ENCODE data around the gene CGB8.
"Not testable (repeated sequence)": the region's sequence is repeated elsewhere in the genome, so short reads cannot be mapped to it uniquely, and the experiment has no call there.

CGB8 gene

DNA sequence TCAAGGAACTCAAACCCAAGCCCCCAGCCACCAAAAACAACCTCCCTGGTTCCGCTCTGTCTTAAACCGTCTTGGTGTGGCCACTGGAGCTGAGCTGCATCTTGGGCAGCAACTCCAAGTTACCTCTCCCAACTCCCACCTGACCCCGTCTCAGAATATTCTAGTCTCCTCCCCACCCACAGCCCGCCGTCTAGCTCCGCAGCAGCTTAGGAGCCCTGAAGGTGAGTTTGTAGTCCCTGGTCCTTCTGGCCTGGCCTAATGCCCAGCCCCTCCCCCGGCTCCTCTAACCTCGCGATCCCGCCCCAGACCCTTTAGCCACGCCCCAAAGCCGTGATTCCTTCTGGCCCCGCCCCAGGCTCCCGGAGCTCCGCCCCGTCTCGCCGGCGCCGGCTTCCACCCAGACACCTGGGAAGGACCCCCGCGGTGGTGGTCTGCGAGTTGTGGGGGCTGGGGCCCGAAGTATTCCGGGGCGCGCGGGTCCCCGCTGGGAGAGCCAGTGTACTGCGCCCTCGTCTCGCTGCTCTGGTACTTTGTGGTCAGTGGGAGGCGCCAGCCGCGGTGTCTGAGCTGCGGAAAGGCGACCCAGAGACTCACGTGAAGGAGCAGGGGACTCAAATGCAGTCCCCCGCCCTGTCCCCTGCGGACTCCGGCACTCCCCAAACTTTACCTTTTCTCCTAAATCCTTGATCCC, 29.5 kb downstream of the CGB8 start:
- Histone ChIP-seq H3K9me3 (replicated peaks; ENCODE audit: insufficient read depth, low read length) (no peaks in the 10 kb centered on the region), H3K9me2 (replicated peaks; ENCODE audit: insufficient read depth, low read length) (no peaks in the 10 kb centered on the region), H3K4me2 (ENCODE audit: low read depth, low read length) (peak overlapping the region; percentile 94; the same call in 1 of the 2 replicates), H3K4me3 (ENCODE audit: low read length) (no peak overlapping the region), H3K9ac (ENCODE audit: low read length) (no peak overlapping the region), H3K79me2 (ENCODE audit: low read length) (no peaks in the 10 kb centered on the region), H3K27ac (ENCODE audit: low read length) (no peak overlapping the region), H3K27me3 (replicated peaks; ENCODE audit: insufficient read depth, low read length) (peaks cover 34% of the 10 kb centered on the region), H3K4me1 (ENCODE audit: low read length) (no peaks in the 10 kb centered on the region), H4K20me1 (ENCODE audit: insufficient read depth, low read length) (no peaks in the 10 kb centered on the region), H3F3A (ENCODE audit: insufficient read depth, low read length) (no peaks in the 10 kb centered on the region), H3K36me3 (replicated peaks; ENCODE audit: insufficient read depth, low read length) (no peaks in the 10 kb centered on the region), H2AFZ (ENCODE audit: low read length) (no peak overlapping the region)
- DNase-seq = no peak
- TF ChIP-seq EZH2phosphoT487 (IDR thresholded peaks at IDR 0.05; ENCODE audit: low read length) = no peak
- TF ChIP-seq, protein P1, sequence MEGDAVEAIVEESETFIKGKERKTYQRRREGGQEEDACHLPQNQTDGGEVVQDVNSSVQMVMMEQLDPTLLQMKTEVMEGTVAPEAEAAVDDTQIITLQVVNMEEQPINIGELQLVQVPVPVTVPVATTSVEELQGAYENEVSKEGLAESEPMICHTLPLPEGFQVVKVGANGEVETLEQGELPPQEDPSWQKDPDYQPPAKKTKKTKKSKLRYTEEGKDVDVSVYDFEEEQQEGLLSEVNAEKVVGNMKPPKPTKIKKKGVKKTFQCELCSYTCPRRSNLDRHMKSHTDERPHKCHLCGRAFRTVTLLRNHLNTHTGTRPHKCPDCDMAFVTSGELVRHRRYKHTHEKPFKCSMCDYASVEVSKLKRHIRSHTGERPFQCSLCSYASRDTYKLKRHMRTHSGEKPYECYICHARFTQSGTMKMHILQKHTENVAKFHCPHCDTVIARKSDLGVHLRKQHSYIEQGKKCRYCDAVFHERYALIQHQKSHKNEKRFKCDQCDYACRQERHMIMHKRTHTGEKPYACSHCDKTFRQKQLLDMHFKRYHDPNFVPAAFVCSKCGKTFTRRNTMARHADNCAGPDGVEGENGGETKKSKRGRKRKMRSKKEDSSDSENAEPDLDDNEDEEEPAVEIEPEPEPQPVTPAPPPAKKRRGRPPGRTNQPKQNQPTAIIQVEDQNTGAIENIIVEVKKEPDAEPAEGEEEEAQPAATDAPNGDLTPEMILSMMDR (IDR thresholded peaks at IDR 0.05; ENCODE audit: low read length) = peak; percentile 13; the same call in 1 of the 2 replicates

DNA sequence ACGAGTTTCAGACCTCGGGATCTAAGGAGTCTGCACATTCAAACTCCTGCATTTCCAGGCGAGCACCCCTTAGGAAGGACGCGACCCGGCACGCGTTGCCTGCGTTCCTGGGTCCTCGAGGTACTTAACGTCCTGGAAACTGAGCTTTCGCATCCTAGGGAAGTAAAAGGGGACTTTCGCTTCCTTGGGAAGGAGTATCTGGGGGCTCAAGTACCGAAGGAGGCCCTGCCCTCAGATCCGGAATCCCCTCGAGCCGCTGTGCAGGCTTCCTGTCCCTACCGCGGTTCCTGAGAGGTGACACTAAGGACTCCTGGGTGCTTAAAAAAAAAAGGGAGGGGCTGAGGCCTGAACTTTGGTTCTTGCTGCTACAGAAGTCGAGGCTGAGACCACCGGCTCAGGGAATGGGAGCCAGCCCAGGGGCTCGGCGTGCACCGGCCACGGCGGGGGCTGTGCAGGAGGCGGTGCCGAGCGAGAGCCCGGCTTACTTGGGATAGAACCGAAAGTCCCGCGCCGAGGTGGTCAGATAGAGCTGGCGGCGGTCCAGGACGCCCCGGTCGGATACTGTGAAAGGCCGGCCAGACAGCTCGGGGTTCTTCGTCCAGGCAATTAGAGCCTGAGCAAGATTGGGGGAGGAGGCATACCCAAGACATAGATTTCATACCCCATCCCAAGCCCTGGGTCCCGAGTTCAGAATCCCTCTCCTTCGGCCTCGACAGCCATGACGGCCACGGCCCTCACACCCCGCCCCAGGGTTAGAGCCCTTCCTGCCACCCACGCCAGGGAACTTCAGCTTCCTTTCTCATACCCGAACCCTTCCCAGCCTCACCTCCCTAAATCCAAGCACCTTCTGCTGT, 30.3 kb downstream of the CGB8 start:
- Histone ChIP-seq H3K9ac (ENCODE audit: low read length) (peak overlapping the region; percentile 25; the same call in 1 of the 2 replicates), H3K4me2 (ENCODE audit: low read depth, low read length) (peak overlapping the region; percentile 94), H2AFZ (ENCODE audit: low read length) (0 out of 2 replicates have a peak overlapping the region, but pooled peaks have one; percentile 20), H3K27me3 (replicated peaks; ENCODE audit: insufficient read depth, low read length) (peaks cover 34% of the 10 kb centered on the region), H3K4me3 (ENCODE audit: low read length) (peak overlapping the region; percentile 56)
- H3K36me3 ChIP-seq (replicated peaks; ENCODE audit: insufficient read depth, low read length); H3K9me3 ChIP-seq (replicated peaks; ENCODE audit: insufficient read depth, low read length); H3K4me1 ChIP-seq (ENCODE audit: low read length); H3K27ac ChIP-seq (ENCODE audit: low read length); H3K9me2 ChIP-seq (replicated peaks; ENCODE audit: insufficient read depth, low read length); H3K79me2 ChIP-seq (ENCODE audit: low read length); DNase-seq; H4K20me1 ChIP-seq (ENCODE audit: insufficient read depth, low read length); H3F3A ChIP-seq (ENCODE audit: insufficient read depth, low read length): not testable (repeated sequence)

DNA sequence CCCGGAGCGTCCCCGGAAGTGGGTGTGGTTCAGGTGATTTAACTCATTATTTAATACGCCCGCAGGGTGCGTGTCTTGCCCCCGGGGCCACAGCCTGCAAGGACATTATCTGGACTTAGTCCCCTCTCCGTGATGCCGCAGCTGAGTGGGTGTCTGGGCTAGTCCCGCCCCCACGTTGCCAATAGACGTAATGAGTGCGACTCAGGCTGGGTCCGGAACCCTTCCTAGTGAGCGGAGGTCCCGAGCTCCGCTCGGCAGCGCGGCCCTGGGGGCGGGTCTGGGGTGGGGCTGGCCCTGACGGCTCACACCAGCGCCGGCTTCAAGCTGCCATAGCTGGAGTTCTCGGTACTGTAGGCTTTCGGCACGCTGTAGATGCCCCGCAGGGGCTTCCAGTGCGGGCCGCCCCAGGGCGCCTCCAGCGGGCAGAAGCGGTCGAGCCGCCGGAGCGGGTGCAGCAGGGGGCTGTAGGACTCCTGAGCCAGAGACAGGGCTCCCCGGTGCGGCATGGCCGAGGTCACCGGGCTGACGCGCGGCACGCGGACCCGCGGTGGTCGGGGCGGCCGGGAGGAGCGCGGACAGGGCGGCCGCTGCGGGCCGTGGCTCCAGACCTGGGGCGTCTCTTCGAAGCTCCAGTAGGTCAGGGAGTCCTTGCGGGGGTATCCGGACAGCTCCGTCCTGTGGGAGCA, 31.1 kb downstream of the CGB8 start:
- Histone ChIP-seq H3K4me1 (ENCODE audit: low read length) (no peaks in the 10 kb centered on the region), H3K27me3 (replicated peaks; ENCODE audit: insufficient read depth, low read length) (peaks cover 34% of the 10 kb centered on the region), H2AFZ (ENCODE audit: low read length) (0 out of 2 replicates have a peak overlapping the region, but pooled peaks have one; percentile 11), H3K27ac (ENCODE audit: low read length) (no peak overlapping the region), H3K36me3 (replicated peaks; ENCODE audit: insufficient read depth, low read length) (no peaks in the 10 kb centered on the region), H3K9me3 (replicated peaks; ENCODE audit: insufficient read depth, low read length) (no peaks in the 10 kb centered on the region), H3K4me2 (ENCODE audit: low read depth, low read length) (peak overlapping the region; percentile 94), H4K20me1 (ENCODE audit: insufficient read depth, low read length) (no peaks in the 10 kb centered on the region), H3F3A (ENCODE audit: insufficient read depth, low read length) (no peaks in the 10 kb centered on the region), H3K4me3 (ENCODE audit: low read length) (peak overlapping the region; percentile 56), H3K9ac (ENCODE audit: low read length) (no peak overlapping the region; the same call in 1 of the 2 replicates), H3K79me2 (ENCODE audit: low read length) (no peaks in the 10 kb centered on the region), H3K9me2 (replicated peaks; ENCODE audit: insufficient read depth, low read length) (no peaks in the 10 kb centered on the region)
- no peak for TF ChIP-seq EZH2 (optimal IDR thresholded peaks at IDR 0.05; ENCODE audit: low read depth, low read length)
- TF ChIP-seq, protein P1 (IDR thresholded peaks at IDR 0.05; ENCODE audit: low read length) = peak; percentile 56
- DNase-seq = peak; percentile 54
